Hypothalamus (tissue), 51 donors: ENCODE results near the gene SNCG.
"Not testable (repeated sequence)": the region's sequence is repeated elsewhere in the genome, so short reads cannot be mapped to it uniquely, and the experiment has no call there.

Source experiments
- DNase-seq, 51 donors: peaks; one replicate each; lab custom pipeline; 2025; lab: John Stamatoyannopoulos, UW

The SNCG gene

GRCh38 chr10:86972613-86973380 is 14.4 kb downstream of the SNCG start:
- no peak for DNase-seq

GRCh38 chr10:86974484-86974883 is 16.1 kb downstream of the SNCG start:
- no peak for DNase-seq

- DNase-seq = no peak
Observed at GRCh38 chr10:86976362-86977056, 18.1 kb downstream of the SNCG start.

GRCh38 chr10:86978457-86978856 is 20.1 kb downstream of the SNCG start:
- not testable (repeated sequence) for DNase-seq

- no peak for DNase-seq
Observed at GRCh38 chr10:86979296-86979818, 21.0 kb downstream of the SNCG start.

- no peak for DNase-seq
Observed at GRCh38 chr10:86979977-86980448, 21.6 kb downstream of the SNCG start.

- not testable (repeated sequence) for DNase-seq
Observed at GRCh38 chr10:86981020-86981419, 22.6 kb downstream of the SNCG start.

GRCh38 chr10:86981716-86982115 is 23.3 kb downstream of the SNCG start:
- no peak for DNase-seq

- DNase-seq = not testable (repeated sequence)
Observed at GRCh38 chr10:86984498-86984897, 26.1 kb downstream of the SNCG start.

GRCh38 chr10:86988520-86988919 is 30.1 kb downstream of the SNCG start:
- no peak for DNase-seq

- DNase-seq = not testable (repeated sequence)
Observed at GRCh38 chr10:86991362-86991761, 33.0 kb downstream of the SNCG start.

GRCh38 chr10:86992456-86992855 is 34.1 kb downstream of the SNCG start:
- no peak for DNase-seq

GRCh38 chr10:86992929-86993328 is 34.5 kb downstream of the SNCG start:
- no peak for DNase-seq

- DNase-seq = not testable (repeated sequence)
Observed at GRCh38 chr10:86999802-87000403, 41.5 kb downstream of the SNCG start.

- DNase-seq = no peak
Observed at GRCh38 chr10:87000491-87000890, 42.1 kb downstream of the SNCG start.

- DNase-seq = not testable (repeated sequence)
Observed at GRCh38 chr10:87007124-87007523, 48.7 kb downstream of the SNCG start.

- not testable (repeated sequence) for DNase-seq
Observed at GRCh38 chr10:87007674-87008073, 49.3 kb downstream of the SNCG start.

GRCh38 chr10:87008303-87008702 is 49.9 kb downstream of the SNCG start:
- DNase-seq = not testable (repeated sequence)

- DNase-seq = not testable (repeated sequence)
Observed at GRCh38 chr10:87009134-87009696, 50.8 kb downstream of the SNCG start.
